Measurements from ENCODE around the gene PPARA.

DNA sequence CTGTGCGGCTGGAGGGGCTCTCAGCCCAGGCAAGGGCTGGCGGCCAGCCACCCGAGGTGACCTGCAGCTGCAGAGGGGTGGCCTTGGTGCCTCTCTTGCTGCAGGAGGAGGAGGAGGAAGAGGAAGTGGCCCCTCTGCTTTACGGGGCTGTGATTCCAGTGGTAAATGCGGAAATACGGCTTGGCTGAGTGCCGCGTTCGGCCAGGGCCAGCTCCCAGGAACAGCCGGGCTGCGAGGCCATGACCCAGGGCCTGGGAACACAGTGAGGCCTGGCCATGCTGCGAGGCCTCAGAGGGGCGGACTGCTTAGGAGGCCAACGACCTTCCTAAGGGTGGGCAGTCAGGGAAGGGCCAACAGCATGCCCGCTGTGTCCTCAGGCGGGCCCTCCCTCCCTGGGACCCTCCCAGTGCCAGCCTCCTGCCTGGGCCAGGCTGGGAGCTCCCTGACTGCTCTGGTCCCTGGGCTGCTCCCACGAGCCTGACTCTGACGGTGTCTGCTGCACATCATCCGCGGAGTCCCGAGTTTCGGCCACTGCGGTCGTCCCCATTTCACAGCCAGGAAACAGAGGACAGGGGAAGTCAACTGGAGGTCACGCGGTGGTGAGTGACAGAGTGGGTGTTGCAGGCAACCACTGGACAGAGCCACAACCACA lies 20.8 kb upstream of the PPARA start:
- TF ChIP-seq, protein P1, sequence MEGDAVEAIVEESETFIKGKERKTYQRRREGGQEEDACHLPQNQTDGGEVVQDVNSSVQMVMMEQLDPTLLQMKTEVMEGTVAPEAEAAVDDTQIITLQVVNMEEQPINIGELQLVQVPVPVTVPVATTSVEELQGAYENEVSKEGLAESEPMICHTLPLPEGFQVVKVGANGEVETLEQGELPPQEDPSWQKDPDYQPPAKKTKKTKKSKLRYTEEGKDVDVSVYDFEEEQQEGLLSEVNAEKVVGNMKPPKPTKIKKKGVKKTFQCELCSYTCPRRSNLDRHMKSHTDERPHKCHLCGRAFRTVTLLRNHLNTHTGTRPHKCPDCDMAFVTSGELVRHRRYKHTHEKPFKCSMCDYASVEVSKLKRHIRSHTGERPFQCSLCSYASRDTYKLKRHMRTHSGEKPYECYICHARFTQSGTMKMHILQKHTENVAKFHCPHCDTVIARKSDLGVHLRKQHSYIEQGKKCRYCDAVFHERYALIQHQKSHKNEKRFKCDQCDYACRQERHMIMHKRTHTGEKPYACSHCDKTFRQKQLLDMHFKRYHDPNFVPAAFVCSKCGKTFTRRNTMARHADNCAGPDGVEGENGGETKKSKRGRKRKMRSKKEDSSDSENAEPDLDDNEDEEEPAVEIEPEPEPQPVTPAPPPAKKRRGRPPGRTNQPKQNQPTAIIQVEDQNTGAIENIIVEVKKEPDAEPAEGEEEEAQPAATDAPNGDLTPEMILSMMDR (conservative IDR thresholded peaks at IDR 0.05; ENCODE audit: low read length) = no peak
- TF ChIP-seq EZH2phosphoT487 (IDR thresholded peaks at IDR 0.05; ENCODE audit: borderline replicate concordance, low read depth, low read length) = no peak
